ES-I3 (cell line): ENCODE data around the gene TCEAL7.
"Not testable (repeated sequence)": the region's sequence is repeated elsewhere in the genome, so short reads cannot be mapped to it uniquely, and the experiment has no call there.

ENCODE experiments used
- H3K36me3 ChIP-seq: 2 replicates; pipeline ENCODE4 v1.6.1; 2013; ENCODE audit warnings: mild to moderate bottlenecking, low read length, control low read depth, moderate library complexity; ENCODE audit not compliant: insufficient read depth
- H3K4me1 ChIP-seq: 2 replicates; pipeline ENCODE4 v1.6.1; 2013; ENCODE audit warnings: mild to moderate bottlenecking, control low read depth, low read length; ENCODE audit not compliant: insufficient read depth
- H3K9ac ChIP-seq: 2 replicates; pipeline ENCODE4 v1.6.1; 2013; ENCODE audit warnings: low read depth, mild to moderate bottlenecking, low read length, moderate library complexity
- H3K9me3 ChIP-seq: 2 replicates; pipeline ENCODE4 v1.6.1; 2013; ENCODE audit warnings: mild to moderate bottlenecking, low read length, moderate library complexity; ENCODE audit not compliant: control insufficient read depth, insufficient read depth

TCEAL7 gene

DNA sequence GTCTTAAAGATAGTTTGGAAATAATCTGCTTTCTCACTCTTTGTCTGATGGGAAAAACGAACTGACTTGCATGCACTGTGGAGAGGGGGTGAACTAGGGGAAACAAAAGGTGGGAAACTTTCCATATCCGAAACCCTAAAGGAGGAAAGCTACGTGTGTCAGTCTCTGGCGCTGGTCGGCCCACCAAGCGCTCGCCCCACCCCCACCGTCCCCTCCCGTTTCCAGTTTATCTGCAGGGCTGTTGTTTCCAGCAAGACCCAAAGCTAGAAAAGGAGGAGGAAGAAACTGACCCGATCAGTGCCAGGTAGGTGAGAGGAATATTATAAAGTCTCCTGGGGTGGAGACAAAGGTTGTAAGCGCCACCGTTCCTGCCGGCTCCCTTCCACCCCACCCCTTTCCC lies 26.8 kb downstream of the TCEAL7 start:
- peaks cover 11% of the 10 kb centered on the region for H3K4me1 ChIP-seq
- H3K9ac ChIP-seq = peak overlapping the region; percentile 88
- no peaks in the 10 kb centered on the region for H3K36me3 ChIP-seq
- no peaks in the 10 kb centered on the region for H3K9me3 ChIP-seq

DNA sequence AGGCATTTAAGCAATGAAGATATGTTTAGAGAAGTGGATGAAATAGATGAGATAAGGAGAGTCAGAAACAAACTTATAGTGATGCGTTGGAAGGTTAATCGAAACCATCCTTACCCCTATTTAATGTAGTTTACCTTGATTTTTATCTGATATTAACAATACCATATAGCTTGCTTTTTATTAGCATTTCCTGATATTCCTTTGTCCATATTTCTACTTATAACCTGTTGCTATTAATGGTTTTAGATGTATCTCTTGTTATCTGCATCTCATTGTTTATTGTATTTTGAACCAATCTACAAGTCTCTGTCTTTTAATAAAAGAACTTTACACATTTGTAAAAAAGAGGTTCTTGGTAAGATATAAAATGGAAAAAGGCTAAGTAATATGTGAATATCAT lies 27.8 kb downstream of the TCEAL7 start:
- Histone ChIP-seq H3K4me1 (peaks cover 16% of the 10 kb centered on the region), H3K9me3 (no peaks in the 10 kb centered on the region), H3K36me3 (no peaks in the 10 kb centered on the region), H3K9ac (no peak overlapping the region; the same call in 1 of the 2 replicates)

DNA sequence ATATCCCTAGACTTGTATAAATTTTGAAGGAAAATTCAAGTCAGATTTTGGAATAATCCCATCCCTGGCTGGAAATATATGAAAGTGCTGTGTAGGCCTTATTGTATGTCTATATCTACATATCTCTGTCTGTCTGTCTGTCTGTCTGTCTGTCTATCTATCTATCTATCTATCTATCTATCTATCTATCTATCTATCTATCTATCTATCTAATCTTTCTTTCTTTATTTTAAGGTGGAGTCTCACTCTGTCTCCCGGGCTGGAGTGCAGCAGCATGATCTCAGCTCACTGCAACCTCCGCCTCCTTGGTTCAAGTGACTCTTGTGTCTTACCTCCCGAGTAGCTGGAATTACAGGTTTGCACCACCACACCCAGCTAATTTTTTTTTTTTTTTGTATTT lies 29.6 kb downstream of the TCEAL7 start:
- not testable (repeated sequence) for H3K9me3 ChIP-seq, H3K36me3 ChIP-seq, H3K9ac ChIP-seq
- peaks cover 18% of the 10 kb centered on the region for H3K4me1 ChIP-seq

DNA sequence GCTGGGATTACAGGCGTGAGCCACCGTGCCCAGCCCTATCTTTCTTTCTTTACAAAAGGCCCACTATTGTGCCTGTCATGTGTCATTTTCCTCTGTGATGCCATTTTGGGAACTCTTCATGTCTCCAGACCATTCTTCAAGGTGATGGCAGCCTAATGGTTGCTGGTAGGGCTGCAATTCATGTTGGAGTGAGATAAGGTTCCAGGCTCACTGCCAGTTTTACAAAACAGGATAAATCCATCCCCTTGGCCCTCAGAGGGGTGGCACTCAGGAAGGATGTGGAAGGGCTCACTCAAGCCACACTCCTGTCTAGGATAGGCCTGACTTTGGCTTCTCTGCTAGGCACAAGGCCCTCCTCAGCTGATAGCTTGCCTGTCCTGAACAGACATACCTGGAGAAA lies 30.1 kb downstream of the TCEAL7 start:
- no peak overlapping the region for H3K9ac ChIP-seq
- H3K4me1 ChIP-seq = peaks cover 18% of the 10 kb centered on the region
- no peaks in the 10 kb centered on the region for H3K9me3 ChIP-seq
- no peaks in the 10 kb centered on the region for H3K36me3 ChIP-seq

DNA sequence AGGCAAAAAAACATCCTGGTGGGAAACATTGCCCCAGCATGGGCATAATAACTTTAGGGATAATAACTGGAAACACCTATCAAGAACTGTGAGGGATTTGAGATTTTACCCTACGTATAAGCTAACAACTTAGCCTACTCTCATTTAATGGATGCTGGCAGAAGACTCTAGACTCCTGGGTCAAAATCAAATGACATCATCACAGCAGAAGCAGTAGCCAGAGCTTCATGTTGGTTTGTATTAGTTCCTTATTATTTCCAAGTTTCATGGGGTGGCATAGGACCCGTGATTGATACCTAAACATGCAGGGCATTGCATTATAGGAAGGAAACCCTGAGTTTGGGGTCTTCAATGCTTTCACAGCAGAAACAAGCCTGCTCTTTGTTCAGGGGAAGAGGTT lies 30.9 kb downstream of the TCEAL7 start:
- H3K9ac ChIP-seq = no peak overlapping the region
- no peaks in the 10 kb centered on the region for H3K9me3 ChIP-seq
- H3K36me3 ChIP-seq = no peaks in the 10 kb centered on the region
- peaks cover 18% of the 10 kb centered on the region for H3K4me1 ChIP-seq

DNA sequence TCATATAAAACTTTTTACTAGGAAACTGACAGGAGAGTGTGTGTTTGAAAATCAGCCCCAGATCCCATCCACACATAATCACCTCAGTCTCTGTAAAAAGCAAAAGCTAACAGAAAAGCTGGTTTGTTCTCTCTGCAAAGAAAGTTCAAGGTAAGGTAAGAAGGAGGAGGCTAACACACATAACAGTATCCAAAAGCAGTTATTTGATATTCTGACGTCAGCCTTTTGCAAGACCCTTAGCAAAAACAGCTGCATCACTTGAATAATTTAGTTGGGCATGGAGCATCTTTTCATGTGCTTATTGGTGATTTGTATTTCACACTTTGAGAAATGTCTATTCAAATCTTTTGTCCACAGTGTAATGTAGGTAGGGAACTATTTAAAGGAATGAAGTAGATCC lies 31.8 kb downstream of the TCEAL7 start:
- Histone ChIP-seq H3K9me3 (no peaks in the 10 kb centered on the region), H3K4me1 (peaks cover 18% of the 10 kb centered on the region), H3K36me3 (no peaks in the 10 kb centered on the region), H3K9ac (no peak overlapping the region)

DNA sequence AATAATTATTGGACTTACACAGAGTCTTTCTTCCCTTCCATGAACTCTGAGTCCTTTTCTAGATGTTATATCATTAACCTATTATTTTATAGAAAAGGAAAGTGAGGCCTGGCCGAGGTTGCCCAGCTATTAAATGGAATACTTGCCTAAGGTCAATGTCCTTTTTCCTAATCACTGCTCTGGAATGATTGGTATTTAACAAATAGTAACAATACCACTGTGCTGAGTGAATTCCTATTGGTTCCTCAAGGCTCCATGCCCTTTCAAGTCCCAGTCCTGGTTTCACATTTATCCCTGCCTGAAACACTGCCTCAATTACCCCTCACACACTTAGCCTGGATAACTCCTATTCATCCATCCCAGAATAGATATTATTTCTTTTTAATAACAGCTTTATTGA lies 32.4 kb downstream of the TCEAL7 start:
- H3K36me3 ChIP-seq = no peaks in the 10 kb centered on the region
- no peaks in the 10 kb centered on the region for H3K9me3 ChIP-seq
- no peak overlapping the region for H3K9ac ChIP-seq
- H3K4me1 ChIP-seq = peaks cover 23% of the 10 kb centered on the region

DNA sequence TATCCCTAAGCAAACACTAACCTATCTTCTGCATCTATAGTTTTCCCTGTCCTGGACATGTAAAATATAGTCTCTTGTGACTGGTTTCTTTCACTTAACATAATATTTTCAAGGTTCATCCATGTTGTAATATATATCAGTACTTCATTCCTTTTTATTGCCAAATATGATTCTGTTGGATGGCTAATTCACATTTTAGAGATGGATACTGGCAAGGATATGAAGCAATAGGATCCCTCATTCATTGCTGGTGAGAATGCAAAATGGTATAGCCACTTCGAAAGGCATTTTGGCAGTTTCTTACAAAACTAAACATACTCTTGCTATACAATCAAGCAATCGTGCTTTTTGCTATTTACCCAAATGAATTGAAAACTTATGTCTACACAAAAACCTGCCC lies 33.0 kb downstream of the TCEAL7 start:
- Histone ChIP-seq H3K9me3 (no peaks in the 10 kb centered on the region), H3K4me1 (peaks cover 25% of the 10 kb centered on the region), H3K9ac (no peak overlapping the region), H3K36me3 (no peaks in the 10 kb centered on the region)

DNA sequence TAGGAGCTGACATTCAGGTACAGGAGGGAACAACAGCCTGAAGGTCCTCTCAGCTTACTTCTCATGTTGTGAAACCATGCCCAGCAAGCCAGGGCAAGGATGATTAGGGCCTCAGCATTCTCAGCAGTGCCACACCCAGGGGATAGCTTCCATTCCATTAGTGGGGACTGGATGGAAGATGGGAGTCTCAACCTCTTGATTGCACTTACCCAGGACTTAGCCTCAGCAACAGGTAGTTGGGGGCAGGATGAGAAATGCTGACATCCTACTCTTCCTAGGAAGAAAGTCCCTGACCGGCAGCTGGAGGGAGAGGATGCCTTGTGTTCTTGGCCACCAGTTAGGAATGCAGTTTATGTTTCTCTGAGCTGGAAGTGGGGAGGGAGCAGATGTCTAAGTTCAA lies 37.5 kb downstream of the TCEAL7 start:
- no peaks in the 10 kb centered on the region for H3K36me3 ChIP-seq

DNA sequence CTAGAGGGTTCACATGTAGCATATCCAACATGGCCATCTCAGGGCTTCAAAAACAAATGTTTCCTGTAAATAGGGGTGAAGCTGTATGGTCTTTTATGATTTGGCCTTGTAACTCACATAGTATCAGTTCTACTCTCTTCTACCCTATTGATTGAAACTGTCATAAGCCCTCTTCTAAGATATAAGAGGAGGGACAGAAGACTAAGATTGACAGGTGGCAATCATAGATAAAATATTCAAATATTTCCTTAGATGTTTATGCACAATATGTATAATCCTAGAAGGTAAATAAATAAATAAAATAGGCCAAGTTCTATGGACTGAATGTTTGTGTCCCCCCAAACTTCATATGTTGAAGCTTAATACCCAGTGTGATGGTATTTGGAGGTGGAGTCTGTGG lies 39.4 kb downstream of the TCEAL7 start:
- Histone ChIP-seq H3K4me1 (peaks cover 28% of the 10 kb centered on the region), H3K9ac (no peak overlapping the region), H3K9me3 (no peaks in the 10 kb centered on the region), H3K36me3 (no peaks in the 10 kb centered on the region)

More for the DNA sequence above, 37.5 kb downstream of the TCEAL7 start:
- H3K9ac ChIP-seq = no peak overlapping the region
- no peaks in the 10 kb centered on the region for H3K9me3 ChIP-seq
- peaks cover 23% of the 10 kb centered on the region for H3K4me1 ChIP-seq

DNA sequence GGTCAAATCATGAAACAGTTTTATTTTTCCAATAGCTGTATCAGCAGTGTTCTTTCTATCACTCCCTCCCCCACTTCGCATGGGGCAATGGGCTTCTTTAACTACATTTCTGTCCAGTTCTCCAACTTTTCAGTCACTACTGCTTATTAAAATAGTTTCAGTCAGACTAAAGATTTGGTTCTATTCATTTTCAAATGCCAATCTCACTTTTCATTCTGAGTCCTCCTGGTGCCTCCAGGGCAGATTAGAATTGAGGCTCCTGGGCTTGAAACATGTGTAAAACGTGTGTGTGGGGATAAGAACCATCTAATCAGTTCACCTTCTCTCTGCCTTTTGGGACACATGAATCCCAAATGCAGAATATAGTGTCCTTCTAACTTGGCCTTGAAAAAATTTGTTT lies 42.8 kb downstream of the TCEAL7 start:
- no peak overlapping the region for H3K9ac ChIP-seq
- H3K4me1 ChIP-seq = peaks cover 23% of the 10 kb centered on the region
- peaks cover 6% of the 10 kb centered on the region; the same call in 1 of the 2 replicates for H3K36me3 ChIP-seq
- no peaks in the 10 kb centered on the region for H3K9me3 ChIP-seq

DNA sequence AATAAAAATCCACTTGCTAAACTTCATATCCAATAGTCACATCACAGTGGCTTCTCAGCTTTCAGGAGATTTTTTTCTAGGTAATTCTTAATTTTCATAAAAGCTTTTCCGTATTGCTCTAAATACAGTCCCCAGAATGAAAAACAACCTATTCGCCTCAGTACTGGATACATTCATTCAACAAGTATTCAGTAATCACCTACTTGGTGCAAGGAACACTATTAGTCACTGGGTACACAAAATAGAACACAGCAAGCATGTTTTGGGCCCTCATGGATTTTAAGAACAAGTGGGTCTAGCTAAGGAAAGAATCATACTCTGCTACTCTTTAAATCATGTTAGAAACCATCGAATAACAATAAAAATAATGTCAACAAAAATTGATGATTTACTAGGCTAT lies 43.5 kb downstream of the TCEAL7 start:
- no peaks in the 10 kb centered on the region for H3K9me3 ChIP-seq
- H3K36me3 ChIP-seq = peaks cover 13% of the 10 kb centered on the region

DNA sequence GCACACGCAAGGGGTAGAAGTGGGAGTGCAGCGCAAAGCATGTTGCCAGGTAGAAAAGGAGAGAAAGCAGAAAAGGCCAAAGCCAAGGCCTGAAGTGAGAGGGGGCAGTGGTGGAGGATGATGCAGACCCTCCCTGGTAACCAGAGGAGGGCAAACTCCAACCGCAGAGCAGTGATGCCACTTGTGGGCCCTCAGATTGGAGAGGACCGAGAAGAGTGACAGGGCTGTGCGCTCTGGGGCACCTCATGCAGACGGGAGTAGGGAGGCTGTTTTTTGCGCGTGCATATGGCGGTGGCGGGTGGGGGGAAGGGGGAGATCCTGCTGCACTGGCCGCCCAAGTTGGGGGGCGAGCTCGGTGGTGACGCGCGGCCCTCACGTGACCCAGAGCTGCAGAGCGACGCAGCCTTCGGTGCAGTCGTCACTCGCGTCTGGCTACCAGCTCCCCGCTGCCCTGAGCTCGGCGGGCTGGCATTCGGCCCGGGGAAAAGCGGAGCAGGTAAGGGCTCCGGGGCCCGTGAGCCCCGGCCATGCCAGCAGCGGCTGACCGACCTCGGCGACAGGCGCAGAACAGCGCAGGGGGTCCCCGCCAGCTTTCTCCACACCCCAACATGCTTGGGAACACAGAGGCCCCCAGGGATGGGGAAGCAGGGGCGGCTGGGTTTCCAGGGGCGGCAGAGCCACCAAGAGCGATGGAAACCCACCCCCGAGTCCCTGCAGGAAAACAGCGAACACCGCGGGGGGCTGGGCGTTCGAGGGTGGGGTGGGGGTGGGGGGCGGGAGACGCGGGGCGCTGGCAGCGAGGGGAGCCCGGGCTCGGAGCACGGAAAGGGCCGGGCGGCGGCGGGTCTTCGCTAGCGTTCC lies 46.3 kb downstream of the TCEAL7 start, which contains the start of gene BEX3:
TSS of gene BEX3 (plus strand) at position 421 of the 861 bp plus-strand sequence. CDS start 984 bp downstream, outside the sequence.
- H3K9ac ChIP-seq = peak within 1 kb of the TSS; percentile 84
- H3K4me1 ChIP-seq = peaks cover 19% of the 10 kb centered on the region
- peaks cover 17% of the 10 kb centered on the region for H3K36me3 ChIP-seq
- H3K9me3 ChIP-seq = no peaks in the 10 kb centered on the region

More for the DNA sequence above, 43.5 kb downstream of the TCEAL7 start:
- Histone ChIP-seq H3K9ac (no peak overlapping the region), H3K4me1 (peaks cover 22% of the 10 kb centered on the region)

DNA sequence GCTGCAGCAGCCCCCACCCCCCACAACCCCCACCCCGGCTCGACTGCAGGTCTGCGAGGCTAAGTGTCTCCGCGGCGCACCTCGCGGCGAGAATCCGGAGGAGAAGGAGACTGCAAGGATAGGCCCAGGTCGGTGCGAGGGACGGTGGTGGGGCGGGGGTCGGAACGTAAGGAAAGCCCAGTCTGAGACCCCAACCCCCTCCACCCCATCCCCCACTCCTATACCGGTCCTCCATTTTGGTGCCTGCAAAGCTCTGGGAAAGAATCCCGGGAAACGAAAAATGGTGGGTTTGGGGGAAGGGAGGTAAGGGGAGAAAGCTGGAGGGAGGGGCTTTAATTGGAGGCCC lies 46.9 kb downstream of the TCEAL7 start:
- H3K9ac ChIP-seq = peak overlapping the region; percentile 67
- H3K4me1 ChIP-seq = peaks cover 19% of the 10 kb centered on the region
- peaks cover 17% of the 10 kb centered on the region for H3K36me3 ChIP-seq
- H3K9me3 ChIP-seq = no peaks in the 10 kb centered on the region

DNA sequence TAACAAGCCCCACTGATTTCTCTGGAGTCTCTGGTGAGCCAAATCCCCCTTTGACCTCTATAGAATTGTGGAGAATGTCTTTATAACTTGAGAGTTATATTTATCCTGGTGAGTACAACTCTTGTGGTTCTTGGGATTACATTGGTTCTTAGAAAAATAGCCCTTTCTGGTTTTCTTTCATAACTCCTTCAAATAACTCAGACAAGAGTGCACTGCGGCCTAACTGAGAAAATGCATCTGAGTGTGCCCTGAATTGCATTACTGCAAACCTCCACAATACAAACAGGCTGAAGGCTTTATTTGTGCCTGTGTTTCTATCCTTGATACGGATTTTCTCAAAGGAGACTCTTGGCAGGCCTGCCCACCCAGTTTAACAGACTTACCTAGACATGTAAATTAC lies 49.0 kb downstream of the TCEAL7 start:
- Histone ChIP-seq H3K36me3 (peaks cover 17% of the 10 kb centered on the region), H3K9me3 (no peaks in the 10 kb centered on the region), H3K4me1 (peaks cover 11% of the 10 kb centered on the region; the same call in 1 of the 2 replicates), H3K9ac (no peak overlapping the region)
